Measurements from ENCODE around the gene PATL1.

DNA sequence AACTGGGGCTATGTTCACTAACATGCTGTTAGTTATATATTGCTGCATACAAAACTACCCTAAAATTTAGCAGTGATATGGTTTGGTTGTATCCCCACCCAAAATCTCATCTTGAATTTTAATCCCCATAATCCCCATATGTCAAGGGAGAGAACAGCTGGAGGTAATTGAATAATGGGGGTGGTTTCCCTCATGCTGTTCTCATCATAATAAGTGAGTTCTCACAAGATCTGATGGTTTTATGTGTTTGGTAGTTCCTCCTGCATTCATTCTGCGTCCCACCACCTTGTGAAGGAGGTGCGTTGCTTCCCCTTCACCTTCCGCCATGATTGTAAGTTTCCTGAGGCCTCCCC lies 10.0 kb upstream of the PATL1 start:
- TF ChIP-seq, protein P1, sequence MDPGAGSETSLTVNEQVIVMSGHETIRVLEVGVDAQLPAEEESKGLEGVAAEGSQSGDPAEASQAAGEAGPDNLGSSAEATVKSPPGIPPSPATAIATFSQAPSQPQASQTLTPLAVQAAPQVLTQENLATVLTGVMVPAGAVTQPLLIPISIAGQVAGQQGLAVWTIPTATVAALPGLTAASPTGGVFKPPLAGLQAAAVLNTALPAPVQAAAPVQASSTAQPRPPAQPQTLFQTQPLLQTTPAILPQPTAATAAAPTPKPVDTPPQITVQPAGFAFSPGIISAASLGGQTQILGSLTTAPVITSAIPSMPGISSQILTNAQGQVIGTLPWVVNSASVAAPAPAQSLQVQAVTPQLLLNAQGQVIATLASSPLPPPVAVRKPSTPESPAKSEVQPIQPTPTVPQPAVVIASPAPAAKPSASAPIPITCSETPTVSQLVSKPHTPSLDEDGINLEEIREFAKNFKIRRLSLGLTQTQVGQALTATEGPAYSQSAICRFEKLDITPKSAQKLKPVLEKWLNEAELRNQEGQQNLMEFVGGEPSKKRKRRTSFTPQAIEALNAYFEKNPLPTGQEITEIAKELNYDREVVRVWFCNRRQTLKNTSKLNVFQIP (CRISPR knock-in tag; IDR thresholded peaks at IDR 0.05; ENCODE audit: borderline replicate concordance, low read depth), result no peak
- TF ChIP-seq ARNTL (CRISPR knock-in tag; IDR thresholded peaks at IDR 0.05; ENCODE audit: borderline replicate concordance, low read depth) (no peak), ZC3H10 (CRISPR knock-in tag; IDR thresholded peaks at IDR 0.05) (no peak), ZNF70 (CRISPR knock-in tag; IDR thresholded peaks at IDR 0.05) (no peak)
- TF ChIP-seq, protein P2, sequence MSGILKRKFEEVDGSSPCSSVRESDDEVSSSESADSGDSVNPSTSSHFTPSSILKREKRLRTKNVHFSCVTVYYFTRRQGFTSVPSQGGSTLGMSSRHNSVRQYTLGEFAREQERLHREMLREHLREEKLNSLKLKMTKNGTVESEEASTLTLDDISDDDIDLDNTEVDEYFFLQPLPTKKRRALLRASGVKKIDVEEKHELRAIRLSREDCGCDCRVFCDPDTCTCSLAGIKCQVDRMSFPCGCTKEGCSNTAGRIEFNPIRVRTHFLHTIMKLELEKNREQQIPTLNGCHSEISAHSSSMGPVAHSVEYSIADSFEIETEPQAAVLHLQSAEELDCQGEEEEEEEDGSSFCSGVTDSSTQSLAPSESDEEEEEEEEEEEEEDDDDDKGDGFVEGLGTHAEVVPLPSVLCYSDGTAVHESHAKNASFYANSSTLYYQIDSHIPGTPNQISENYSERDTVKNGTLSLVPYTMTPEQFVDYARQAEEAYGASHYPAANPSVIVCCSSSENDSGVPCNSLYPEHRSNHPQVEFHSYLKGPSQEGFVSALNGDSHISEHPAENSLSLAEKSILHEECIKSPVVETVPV (CRISPR knock-in tag; IDR thresholded peaks at IDR 0.05), result no peak
